Subcutaneous adipose tissue (tissue), 4 donors: ENCODE results near the gene EDEM3. TPM values are rescaled to one million over a fixed set of nuclear protein-coding genes. Genes with fewer than 3 reads are reported as not detected.

Experiments used
- total RNA-seq, 4 donors: library from RNA; depleted of rRNA; stranded (reverse); fragments of >200 nt; gene quantifications; one replicate each; pipeline ENCODE4 v1.1.0, GENCODE V29; 2016
- TF ChIP-seq, protein P1 (sequence below): fragments of 450-650 bp; IDR thresholded peaks from one replicate; pipeline ENCODE4 v1.5.1; 2016; ENCODE audit warnings: low read depth, mild to moderate bottlenecking, control low read depth, antibody characterized with exemption, moderate library complexity

EDEM3 gene
- total RNA-seq, 4 donors from 2014 or later = 29.6 to 66.4 (median 44.9) TPM

- TF ChIP-seq, protein P1, sequence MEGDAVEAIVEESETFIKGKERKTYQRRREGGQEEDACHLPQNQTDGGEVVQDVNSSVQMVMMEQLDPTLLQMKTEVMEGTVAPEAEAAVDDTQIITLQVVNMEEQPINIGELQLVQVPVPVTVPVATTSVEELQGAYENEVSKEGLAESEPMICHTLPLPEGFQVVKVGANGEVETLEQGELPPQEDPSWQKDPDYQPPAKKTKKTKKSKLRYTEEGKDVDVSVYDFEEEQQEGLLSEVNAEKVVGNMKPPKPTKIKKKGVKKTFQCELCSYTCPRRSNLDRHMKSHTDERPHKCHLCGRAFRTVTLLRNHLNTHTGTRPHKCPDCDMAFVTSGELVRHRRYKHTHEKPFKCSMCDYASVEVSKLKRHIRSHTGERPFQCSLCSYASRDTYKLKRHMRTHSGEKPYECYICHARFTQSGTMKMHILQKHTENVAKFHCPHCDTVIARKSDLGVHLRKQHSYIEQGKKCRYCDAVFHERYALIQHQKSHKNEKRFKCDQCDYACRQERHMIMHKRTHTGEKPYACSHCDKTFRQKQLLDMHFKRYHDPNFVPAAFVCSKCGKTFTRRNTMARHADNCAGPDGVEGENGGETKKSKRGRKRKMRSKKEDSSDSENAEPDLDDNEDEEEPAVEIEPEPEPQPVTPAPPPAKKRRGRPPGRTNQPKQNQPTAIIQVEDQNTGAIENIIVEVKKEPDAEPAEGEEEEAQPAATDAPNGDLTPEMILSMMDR = no peak
These were observed 21.2 kb upstream of the EDEM3 start for GRCh38 chr1:184775885-184776284.

- TF ChIP-seq, protein P1 = no peak
These were observed 20.7 kb upstream of the EDEM3 start for GRCh38 chr1:184775329-184775728.

DNA sequence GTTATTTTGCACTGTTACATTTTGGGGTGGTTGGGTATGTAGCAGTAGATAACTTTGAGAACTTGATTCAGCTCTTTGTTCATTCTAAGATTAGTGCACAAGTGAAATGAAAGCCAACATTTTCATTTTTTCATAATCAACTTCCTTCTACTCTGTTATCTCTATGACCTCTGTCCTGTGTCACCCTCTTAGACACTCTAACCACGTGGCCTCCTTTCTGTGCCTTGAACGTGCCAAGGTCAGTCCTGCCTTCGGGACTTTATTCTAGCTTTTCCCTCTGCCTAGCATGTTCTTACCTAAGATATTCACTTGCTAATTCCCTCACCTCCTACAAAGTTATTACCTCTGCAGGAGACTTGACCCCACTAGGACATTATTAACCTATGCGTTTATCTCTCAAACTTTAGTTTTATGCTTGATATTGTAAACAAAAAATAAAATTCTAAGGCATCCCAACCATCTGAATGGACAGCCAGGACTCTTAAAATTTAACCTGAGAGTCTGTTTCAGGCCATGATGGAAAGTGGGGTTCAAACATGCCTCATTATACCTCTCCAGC, 19.2 kb upstream of the EDEM3 start:
- TF ChIP-seq, protein P1 = no peak

GRCh38 chr1:184771190-184771691, 16.6 kb upstream of the EDEM3 start:
- TF ChIP-seq, protein P1 = no peak

GRCh38 chr1:184770181-184770979, 15.7 kb upstream of the EDEM3 start:
- TF ChIP-seq, protein P1 = no peak

GRCh38 chr1:184769241-184769640, 14.6 kb upstream of the EDEM3 start:
- TF ChIP-seq, protein P1 = no peak

DNA sequence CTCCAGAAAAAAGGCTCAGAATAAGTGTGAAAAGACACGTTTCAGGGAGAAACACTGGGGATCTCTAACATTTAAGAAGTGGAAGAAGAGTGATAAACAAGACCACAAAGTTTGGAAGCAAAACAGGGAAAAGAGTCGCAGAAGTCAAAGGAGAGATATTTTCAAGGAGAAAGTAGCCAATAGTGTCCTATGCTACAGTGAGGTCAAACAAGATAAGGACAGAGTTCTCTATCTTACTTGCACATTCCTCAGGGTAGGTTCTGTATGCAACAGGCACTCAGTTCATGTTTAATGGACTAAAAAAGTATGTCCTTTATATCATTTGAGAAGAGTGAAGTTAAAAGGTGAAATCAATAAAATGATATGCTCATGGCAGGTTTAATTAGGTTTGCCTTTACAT, 13.8 kb upstream of the EDEM3 start:
- TF ChIP-seq, protein P1 = no peak
